Measurements from ENCODE around the gene SSBP3.

Gene SSBP3

DNA sequence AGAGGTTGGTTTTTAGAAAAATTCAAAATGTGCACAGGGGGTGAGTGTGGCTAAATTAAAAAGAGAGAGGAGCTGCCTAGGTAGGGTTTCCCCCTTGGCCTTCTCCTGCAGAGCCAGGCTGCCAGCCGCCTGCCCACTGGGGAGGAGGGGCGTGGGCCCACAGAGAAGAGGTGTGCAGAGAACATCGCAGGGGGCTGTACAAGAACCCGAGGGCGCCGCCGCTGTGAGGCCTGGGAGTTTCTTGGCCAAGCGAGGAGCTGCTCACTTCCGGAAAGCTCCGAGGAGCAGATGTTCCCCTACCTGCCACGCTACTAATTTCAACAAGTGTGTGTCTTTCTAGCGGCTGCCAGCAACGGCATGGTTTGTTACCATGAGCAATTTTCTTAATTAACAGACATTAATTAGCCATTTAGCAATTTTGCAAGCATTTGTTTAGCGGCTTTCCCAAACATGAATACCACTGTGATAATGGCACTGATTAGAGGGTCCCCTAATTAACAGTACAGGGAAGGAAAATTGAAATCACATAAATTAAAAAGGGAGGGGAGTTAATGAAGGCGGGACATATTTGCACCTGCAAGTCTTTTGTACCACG is 146.6 kb downstream of the SSBP3 start:
- DNase-seq: no peak

DNA sequence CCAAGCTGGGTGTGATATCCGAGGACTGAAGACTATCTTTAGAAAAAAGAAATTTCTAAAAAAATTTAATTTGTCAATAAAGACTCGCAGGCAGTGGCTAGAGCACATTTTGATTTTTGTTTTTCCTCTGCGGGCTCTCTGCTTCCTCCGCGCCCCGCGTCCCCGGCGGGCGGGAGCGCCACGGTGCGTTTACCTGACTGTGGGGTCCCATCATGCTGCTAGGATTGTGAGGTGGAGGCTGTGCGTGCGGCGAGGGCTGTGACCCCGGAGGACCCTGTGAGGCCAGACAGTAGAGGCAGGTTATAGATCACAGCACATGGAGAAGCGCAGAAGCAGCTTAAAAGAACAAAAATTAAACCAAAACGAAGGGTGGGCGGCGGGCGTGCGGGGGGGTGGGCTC is 148.3 kb downstream of the SSBP3 start:
- no peak for DNase-seq

- DNase-seq: no peak
Observed at GRCh38 chr1:54257346-54257620, 148.9 kb downstream of the SSBP3 start.

GRCh38 chr1:54256522-54257345 is 149.5 kb downstream of the SSBP3 start:
- no peak for DNase-seq

GRCh38 chr1:54255026-54255702 is 151.0 kb downstream of the SSBP3 start:
- no peak for DNase-seq

DNA sequence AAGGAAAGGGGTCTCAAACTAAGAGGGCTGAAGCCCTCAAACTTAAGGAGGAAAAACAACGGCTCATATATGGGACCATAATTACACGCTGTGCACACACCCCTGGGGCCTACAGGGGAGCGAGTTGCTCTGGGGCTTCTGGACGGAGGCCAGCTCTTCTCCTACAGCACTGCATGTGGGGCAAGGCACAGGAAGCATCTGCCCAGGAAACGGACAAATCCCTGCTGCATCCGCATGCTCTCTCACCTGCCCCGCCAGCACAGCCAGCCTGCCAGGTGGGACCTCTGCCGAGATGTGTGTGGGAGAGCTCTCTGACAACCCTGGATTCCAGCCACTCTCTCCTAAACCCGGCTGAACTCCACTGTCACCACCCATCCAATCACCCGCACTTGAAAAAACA is 152.1 kb downstream of the SSBP3 start:
- DNase-seq: no peak

DNA sequence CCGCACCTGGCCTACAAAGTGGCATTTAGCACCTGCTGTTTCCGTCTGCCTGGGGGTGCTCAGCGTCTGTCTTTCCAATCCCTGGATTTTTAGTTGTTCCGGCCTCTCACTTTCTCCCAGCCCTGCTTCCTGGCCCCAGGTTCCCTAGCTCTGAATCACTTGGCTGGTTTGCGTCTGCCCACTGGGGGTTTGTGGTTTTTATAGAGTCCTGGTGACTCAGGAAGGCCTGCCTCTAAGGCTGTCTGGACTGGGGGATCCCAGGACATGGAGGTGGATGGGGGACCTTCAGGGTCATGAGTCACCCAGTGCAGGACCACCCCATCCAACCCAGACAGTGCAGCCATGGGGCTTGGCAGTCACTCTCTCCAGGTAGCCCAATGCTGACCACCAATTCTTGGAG is 152.7 kb downstream of the SSBP3 start:
- no peak for DNase-seq

DNA sequence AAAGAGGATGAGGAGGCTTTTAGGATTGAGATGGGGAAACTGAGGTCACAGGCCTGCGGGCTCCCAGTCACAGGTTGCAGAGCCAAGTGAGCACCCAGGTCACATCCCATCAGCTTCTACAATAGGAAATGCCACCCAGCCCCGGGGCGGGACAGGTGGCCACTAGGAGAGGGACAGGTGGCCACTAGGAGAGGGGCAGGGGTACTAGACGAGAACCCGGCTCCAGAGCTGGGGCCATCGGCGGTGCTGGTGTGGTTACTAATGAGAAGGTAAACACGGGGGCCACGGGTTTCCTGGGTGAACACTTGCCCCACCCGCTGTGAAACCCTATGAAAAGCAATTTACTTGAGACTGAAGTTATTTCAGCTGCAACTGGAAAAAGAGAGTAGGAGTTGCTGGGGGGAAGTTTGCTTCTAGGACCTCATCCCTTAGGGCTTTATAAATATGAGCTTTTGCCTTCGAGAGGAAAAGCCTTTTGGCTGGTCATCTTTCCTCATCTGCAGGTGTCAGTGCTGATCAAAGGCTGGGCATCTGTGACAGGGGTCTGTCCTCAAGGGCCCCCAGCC is 153.7 kb downstream of the SSBP3 start:
- no peak for DNase-seq

DNA sequence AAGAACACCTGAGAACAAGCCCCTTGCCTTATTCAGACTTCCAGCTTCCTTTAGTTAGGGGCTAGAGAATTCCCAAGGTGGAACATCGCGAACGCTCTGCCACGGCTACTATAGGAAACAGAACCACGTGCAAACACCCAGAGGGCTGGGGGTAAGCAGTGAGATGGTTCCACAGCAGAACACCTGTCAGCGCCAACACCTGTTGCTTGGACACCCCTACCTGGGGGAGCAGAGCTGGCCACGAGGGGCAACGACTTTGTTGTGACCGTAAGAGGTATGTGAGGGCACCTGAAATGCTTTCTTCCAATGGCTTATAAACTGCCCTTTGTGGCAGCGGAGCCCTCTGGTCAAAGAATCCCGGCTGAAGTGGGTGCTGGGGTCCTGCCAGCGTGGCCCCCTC is 155.5 kb downstream of the SSBP3 start:
- DNase-seq: no peak

GRCh38 chr1:54249819-54250435 is 156.3 kb downstream of the SSBP3 start:
- DNase-seq: no peak

GRCh38 chr1:54248966-54249365 is 157.2 kb downstream of the SSBP3 start:
- no peak for DNase-seq

DNA sequence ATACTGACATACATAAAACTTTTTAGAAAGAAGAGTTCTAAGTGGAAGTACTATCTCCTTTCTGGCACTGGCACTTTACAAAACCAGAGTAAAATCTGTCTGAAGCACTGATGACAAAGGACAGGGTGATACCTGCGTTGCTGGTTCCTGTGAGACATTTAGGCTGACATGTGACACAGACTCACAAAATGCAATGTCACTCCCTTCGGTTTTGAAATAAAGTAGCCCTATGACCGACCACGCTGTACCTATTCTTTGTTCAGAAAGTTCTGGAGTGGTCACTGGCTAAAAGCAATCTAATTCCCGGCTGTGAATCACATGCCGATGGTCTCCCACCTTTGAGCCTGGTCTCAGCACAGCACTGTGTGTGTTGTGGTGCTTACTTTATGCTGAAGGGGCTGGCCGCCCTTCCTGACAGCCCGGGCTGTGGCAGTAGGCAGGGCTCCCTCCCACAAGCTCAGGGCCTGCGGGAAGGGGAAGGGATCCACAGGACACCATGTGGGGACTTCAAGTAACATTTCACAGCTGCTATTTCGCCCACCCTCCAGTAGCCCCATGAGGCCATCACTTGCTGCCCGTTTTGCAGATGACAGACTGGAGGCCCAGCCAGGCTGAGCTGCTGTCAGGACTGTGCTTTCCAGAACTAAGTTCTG is 158.2 kb downstream of the SSBP3 start:
- no peak for DNase-seq

GRCh38 chr1:54246116-54246721 is 160.0 kb downstream of the SSBP3 start:
- no peak for DNase-seq

- no peak for DNase-seq
Observed at GRCh38 chr1:54245501-54245900, 160.7 kb downstream of the SSBP3 start.

GRCh38 chr1:54244655-54245054 is 161.5 kb downstream of the SSBP3 start:
- no peak for DNase-seq

GRCh38 chr1:54243022-54243421 is 163.2 kb downstream of the SSBP3 start:
- no peak for DNase-seq

DNA sequence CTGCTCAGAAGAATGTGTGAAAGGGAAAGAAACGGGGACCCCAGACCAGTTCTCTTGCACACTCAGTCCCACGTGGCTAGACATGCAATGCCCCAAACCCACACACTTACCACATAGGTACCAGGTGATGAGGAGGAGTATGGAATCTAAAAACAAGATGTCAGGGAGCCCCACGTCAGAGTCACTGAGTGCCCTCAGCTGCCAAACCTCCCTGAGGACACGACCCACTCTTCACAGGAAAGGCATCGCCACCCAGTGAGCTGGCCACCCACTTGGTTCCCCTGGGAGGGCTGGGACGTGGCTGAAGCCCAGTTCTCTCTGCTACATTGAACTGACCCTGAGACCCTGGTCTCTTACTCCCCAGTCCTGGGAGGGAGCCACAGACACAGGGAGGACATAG is 164.8 kb downstream of the SSBP3 start:
- no peak for DNase-seq

GRCh38 chr1:54240741-54241335 is 165.4 kb downstream of the SSBP3 start:
- no peak for DNase-seq

- no peak for DNase-seq
Observed at GRCh38 chr1:54239631-54240031, 166.6 kb downstream of the SSBP3 start.

DNA sequence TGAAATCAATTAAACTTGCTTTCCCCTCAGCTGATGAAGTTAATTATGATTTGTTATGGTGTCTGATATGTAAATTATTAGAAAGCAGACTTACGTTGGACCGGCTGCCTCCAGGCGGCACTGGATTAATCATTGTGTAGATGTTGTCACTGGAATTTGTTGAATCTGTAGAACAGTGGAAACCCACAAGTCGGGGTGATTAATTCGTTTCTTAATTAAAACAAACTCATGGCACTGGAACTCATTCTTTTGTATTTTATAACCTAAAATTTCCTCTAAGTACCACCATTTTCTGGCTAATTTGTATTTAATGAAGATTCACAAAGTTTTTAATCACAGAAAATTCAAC is 167.2 kb downstream of the SSBP3 start:
- DNase-seq: no peak

- peak; percentile 60 for DNase-seq
Observed at GRCh38 chr1:54238353-54239034, 167.7 kb downstream of the SSBP3 start.

- no peak for DNase-seq
Observed at GRCh38 chr1:54237586-54237985, 168.6 kb downstream of the SSBP3 start.
